Measurements from ENCODE around the gene PCDHB1.

PCDHB1 gene

GRCh38 chr5:141039061-141039460, 12.1 kb upstream of the PCDHB1 start:
- no peaks in the 10 kb centered on the region for H3K4me1 ChIP-seq (ENCODE audit: insufficient read depth, low read length)
- no peak for DNase-seq
- no peaks in the 10 kb centered on the region for H4K20me1 ChIP-seq (ENCODE audit: insufficient read depth, low read length)
- H3K4me3 ChIP-seq (ENCODE audit: low read depth in 1 of 2, low read length in 2 of 2): no peak overlapping the region
- H3K9ac ChIP-seq (ENCODE audit: low read depth, low read length): no peak overlapping the region
- TF ChIP-seq EZH2 (IDR thresholded peaks at IDR 0.05; ENCODE audit: borderline replicate concordance, low read depth, low read length, severe bottlenecking) (no peak), CTCF (IDR thresholded peaks at IDR 0.05; ENCODE audit: borderline replicate concordance, extremely low read depth, low read length, poor library complexity, severe bottlenecking) (no peak)
- H3K4me2 ChIP-seq (ENCODE audit: insufficient read depth, low read length): no peak overlapping the region
- no peak for ATAC-seq (ENCODE audit: insufficient read depth, low read depth)
- no peaks in the 10 kb centered on the region for H3K79me2 ChIP-seq (ENCODE audit: insufficient read depth, low read length)
- H3K27ac ChIP-seq (ENCODE audit: low read length): no peak overlapping the region
- no peaks in the 10 kb centered on the region for H3K27me3 ChIP-seq (ENCODE audit: insufficient read depth, low read length, poor library complexity)
- no peaks in the 10 kb centered on the region for H3K36me3 ChIP-seq (ENCODE audit: insufficient read depth, low read length)
- no peaks in the 10 kb centered on the region for H3K9me3 ChIP-seq (ENCODE audit: insufficient read depth, low read length, severe bottlenecking)
- H2AFZ ChIP-seq (ENCODE audit: low read depth, low read length): no peak overlapping the region

GRCh38 chr5:141039517-141039916, 11.7 kb upstream of the PCDHB1 start:
- H3K27ac ChIP-seq (ENCODE audit: low read length): no peak overlapping the region
- DNase-seq (no peak), ATAC-seq (ENCODE audit: insufficient read depth, low read depth) (no peak)
- no peaks in the 10 kb centered on the region for H4K20me1 ChIP-seq (ENCODE audit: insufficient read depth, low read length)
- H3K4me2 ChIP-seq (ENCODE audit: insufficient read depth, low read length): no peak overlapping the region
- TF ChIP-seq EZH2 (IDR thresholded peaks at IDR 0.05; ENCODE audit: borderline replicate concordance, low read depth, low read length, severe bottlenecking) (no peak), CTCF (IDR thresholded peaks at IDR 0.05; ENCODE audit: borderline replicate concordance, extremely low read depth, low read length, poor library complexity, severe bottlenecking) (no peak)
- no peaks in the 10 kb centered on the region for H3K9me3 ChIP-seq (ENCODE audit: insufficient read depth, low read length, severe bottlenecking)
- no peaks in the 10 kb centered on the region for H3K79me2 ChIP-seq (ENCODE audit: insufficient read depth, low read length)
- H3K4me1 ChIP-seq (ENCODE audit: insufficient read depth, low read length): no peaks in the 10 kb centered on the region
- no peaks in the 10 kb centered on the region for H3K36me3 ChIP-seq (ENCODE audit: insufficient read depth, low read length)
- no peak overlapping the region for H3K4me3 ChIP-seq (ENCODE audit: low read depth in 1 of 2, low read length in 2 of 2)
- no peak overlapping the region for H3K9ac ChIP-seq (ENCODE audit: low read depth, low read length)
- no peak overlapping the region for H2AFZ ChIP-seq (ENCODE audit: low read depth, low read length)
- no peaks in the 10 kb centered on the region for H3K27me3 ChIP-seq (ENCODE audit: insufficient read depth, low read length, poor library complexity)

GRCh38 chr5:141040093-141040770, 10.9 kb upstream of the PCDHB1 start:
- Histone ChIP-seq H2AFZ (ENCODE audit: low read depth, low read length) (no peak overlapping the region), H3K4me3 (ENCODE audit: low read depth in 1 of 2, low read length in 2 of 2) (no peak overlapping the region), H3K27ac (ENCODE audit: low read length) (no peak overlapping the region), H3K79me2 (ENCODE audit: insufficient read depth, low read length) (no peaks in the 10 kb centered on the region), H3K9ac (ENCODE audit: low read depth, low read length) (no peak overlapping the region), H4K20me1 (ENCODE audit: insufficient read depth, low read length) (no peaks in the 10 kb centered on the region), H3K4me2 (ENCODE audit: insufficient read depth, low read length) (no peak overlapping the region), H3K9me3 (ENCODE audit: insufficient read depth, low read length, severe bottlenecking) (no peaks in the 10 kb centered on the region), H3K36me3 (ENCODE audit: insufficient read depth, low read length) (no peaks in the 10 kb centered on the region), H3K27me3 (ENCODE audit: insufficient read depth, low read length, poor library complexity) (no peaks in the 10 kb centered on the region), H3K4me1 (ENCODE audit: insufficient read depth, low read length) (no peaks in the 10 kb centered on the region)
- ATAC-seq (ENCODE audit: insufficient read depth, low read depth) (no peak), DNase-seq (no peak)
- no peak for TF ChIP-seq EZH2 (IDR thresholded peaks at IDR 0.05; ENCODE audit: borderline replicate concordance, low read depth, low read length, severe bottlenecking)
- peak; percentile 8 for TF ChIP-seq CTCF (IDR thresholded peaks at IDR 0.05; ENCODE audit: borderline replicate concordance, extremely low read depth, low read length, poor library complexity, severe bottlenecking)
